Upper lobe of left lung (tissue), 6 donors: ENCODE measurements around the gene ATP11A. TPM values are rescaled to one million over a fixed set of nuclear protein-coding genes. Genes with fewer than 3 reads are reported as not detected.

Experiments
- ATAC-seq, 2 donors: fragments of 200-7000 bp; cut with Tn5 transposase; one replicate each; pipeline ENCODE4 v1.9.1; 2022; ENCODE audit warnings: mild to moderate bottlenecking in 2 of 2, moderate library complexity in 2 of 2; ENCODE audit not compliant: low FRiP score in 2 of 2
- DNase-seq, 2 donors: peaks; one replicate each; pipeline ENCODE4 v3.0.0-alpha.2; 2019 to 2020
- H3K27ac ChIP-seq, 4 donors: fragments of 200-600 bp; sonication (generic); one replicate each; pipeline ENCODE4 v1.5.1; 2016 to 2019
- H3K27me3 ChIP-seq, 4 donors: fragments of 200-600 bp; sonication (generic); one replicate each; pipeline ENCODE4 v1.5.1; 2017 to 2019
- H3K36me3 ChIP-seq, 4 donors: fragments of 200-600 bp; sonication (generic); one replicate each; pipeline ENCODE4 v1.5.1; 2016 to 2019
- H3K4me1 ChIP-seq, 4 donors: fragments of 200-600 bp; sonication (generic); one replicate each; pipeline ENCODE4 v1.5.1; 2018 to 2019
- H3K4me3 ChIP-seq, 4 donors: fragments of 200-600 bp; sonication (generic); one replicate each; pipeline ENCODE4 v1.5.1; 2017 to 2019; ENCODE audit warnings: mild to moderate bottlenecking in 2 of 4, moderate library complexity in 1 of 4
- H3K9me3 ChIP-seq, 4 donors: fragments of 200-600 bp; sonication (generic); one replicate each; pipeline ENCODE4 v1.5.1; 2018 to 2019
- EP300 ChIP-seq, 4 donors: sonication (generic); formaldehyde crosslinking; IDR thresholded peaks; one replicate each; pipeline ENCODE4 v1.5.1; 2017; ENCODE audit warnings: antibody characterized with exemption in 4 of 4, control low read depth in 2 of 4
- POLR2A ChIP-seq, 4 donors: fragments of 450-650 bp; IDR thresholded peaks; one replicate each; pipeline ENCODE4 v1.5.1; 2016 to 2017; ENCODE audit warnings: antibody characterized with exemption in 4 of 4, mild to moderate bottlenecking in 2 of 4
- POLR2AphosphoS5 ChIP-seq, 2 donors: sonication (generic); formaldehyde crosslinking; IDR thresholded peaks; one replicate each; pipeline ENCODE4 v1.5.1; 2017; ENCODE audit warnings: antibody characterized with exemption in 2 of 2
- WGBS, 2 donors: methylation state at CpG; one replicate each; pipeline ENCODE4 v1.1.5; 2017 to 2018; 5-methylcytosine and 5-hydroxymethylcytosine counted together
- total RNA-seq, 6 donors: library from RNA; depleted of rRNA in 4 of 6; stranded (reverse); fragments of >200 nt in 4 of 6; gene quantifications; one replicate each; pipeline versions ENCODE4 v1.1.0 to v1.2.1, GENCODE V29; 2016 to 2021
- TF ChIP-seq, protein P1 (sequence below), 6 experiments: fragments of 450-650 bp in 4 of 6; fragments of 200-600 bp in 2 of 6; sonication (generic) in 2 of 6; IDR thresholded peaks; one replicate each; pipeline ENCODE4 v1.5.1; 2016 to 2019; ENCODE audit warnings: antibody characterized with exemption in 6 of 6
- donor health status: DM: no; HTN: no; CAD: no; lungs with moderate emphysema.
- donor health status: DM: no; HTN: yes; CAD: no; lungs with severe emphysema.

Gene ATP11A
- total RNA-seq, 6 donors from 2014 or later: 159 to 285 (median 260) TPM

DNA sequence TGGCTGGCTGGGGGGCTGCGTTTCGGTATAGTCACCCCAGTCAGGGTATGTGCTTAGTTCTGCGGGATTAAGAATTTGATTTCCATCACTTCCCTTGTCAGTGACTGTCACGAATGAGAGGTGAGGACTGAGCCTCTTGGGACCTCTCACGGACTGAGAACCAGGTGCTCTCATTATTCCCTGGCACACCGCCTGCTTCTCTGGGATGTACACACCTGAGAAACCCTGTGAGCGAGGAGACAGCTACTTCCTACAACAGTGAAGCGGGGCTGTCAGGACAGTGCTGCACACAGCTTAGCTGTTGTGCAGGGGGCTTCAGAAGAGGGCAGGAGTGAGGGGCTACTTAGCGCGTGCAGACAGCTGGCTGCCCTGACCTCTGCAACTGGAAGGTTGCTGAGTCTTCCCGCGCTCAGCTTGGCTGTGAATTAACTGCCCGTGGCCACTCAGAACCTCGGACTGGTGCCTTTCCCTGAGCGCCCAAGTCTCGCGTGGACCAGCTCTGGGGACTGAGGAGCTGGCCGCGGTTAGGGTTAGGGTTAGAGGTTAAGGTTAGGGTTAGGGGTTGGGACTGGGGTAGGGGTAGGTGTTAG, 213.9 kb downstream of the ATP11A start:
- no peaks in the 10 kb centered on the region for H3K27me3 ChIP-seq
- H3K36me3 ChIP-seq: no peaks in the 10 kb centered on the region
- TF ChIP-seq POLR2AphosphoS5 (IDR thresholded peaks at IDR 0.05): no peak
- no peak for TF ChIP-seq EP300 (IDR thresholded peaks at IDR 0.05)
- TF ChIP-seq, protein P1, sequence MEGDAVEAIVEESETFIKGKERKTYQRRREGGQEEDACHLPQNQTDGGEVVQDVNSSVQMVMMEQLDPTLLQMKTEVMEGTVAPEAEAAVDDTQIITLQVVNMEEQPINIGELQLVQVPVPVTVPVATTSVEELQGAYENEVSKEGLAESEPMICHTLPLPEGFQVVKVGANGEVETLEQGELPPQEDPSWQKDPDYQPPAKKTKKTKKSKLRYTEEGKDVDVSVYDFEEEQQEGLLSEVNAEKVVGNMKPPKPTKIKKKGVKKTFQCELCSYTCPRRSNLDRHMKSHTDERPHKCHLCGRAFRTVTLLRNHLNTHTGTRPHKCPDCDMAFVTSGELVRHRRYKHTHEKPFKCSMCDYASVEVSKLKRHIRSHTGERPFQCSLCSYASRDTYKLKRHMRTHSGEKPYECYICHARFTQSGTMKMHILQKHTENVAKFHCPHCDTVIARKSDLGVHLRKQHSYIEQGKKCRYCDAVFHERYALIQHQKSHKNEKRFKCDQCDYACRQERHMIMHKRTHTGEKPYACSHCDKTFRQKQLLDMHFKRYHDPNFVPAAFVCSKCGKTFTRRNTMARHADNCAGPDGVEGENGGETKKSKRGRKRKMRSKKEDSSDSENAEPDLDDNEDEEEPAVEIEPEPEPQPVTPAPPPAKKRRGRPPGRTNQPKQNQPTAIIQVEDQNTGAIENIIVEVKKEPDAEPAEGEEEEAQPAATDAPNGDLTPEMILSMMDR (IDR thresholded peaks at IDR 0.05): no peak
- no peak for TF ChIP-seq POLR2A (IDR thresholded peaks at IDR 0.05)
- H3K27ac ChIP-seq: no peak overlapping the region
- 91 to 92% methylated on average over 16 to 19 of the region's 19 CpGs for WGBS, 2 donors
- H3K4me1 ChIP-seq: peaks cover 0 to 7% (median 0%) of the 10 kb centered on the region in 4 donors
- H3K4me3 ChIP-seq: no peak overlapping the region
- peaks cover 0 to 10% (median 0%) of the 10 kb centered on the region in 4 donors for H3K9me3 ChIP-seq
- DNase-seq: peak in 1 of 2 donors; percentile 27
- no peak for ATAC-seq

DNA sequence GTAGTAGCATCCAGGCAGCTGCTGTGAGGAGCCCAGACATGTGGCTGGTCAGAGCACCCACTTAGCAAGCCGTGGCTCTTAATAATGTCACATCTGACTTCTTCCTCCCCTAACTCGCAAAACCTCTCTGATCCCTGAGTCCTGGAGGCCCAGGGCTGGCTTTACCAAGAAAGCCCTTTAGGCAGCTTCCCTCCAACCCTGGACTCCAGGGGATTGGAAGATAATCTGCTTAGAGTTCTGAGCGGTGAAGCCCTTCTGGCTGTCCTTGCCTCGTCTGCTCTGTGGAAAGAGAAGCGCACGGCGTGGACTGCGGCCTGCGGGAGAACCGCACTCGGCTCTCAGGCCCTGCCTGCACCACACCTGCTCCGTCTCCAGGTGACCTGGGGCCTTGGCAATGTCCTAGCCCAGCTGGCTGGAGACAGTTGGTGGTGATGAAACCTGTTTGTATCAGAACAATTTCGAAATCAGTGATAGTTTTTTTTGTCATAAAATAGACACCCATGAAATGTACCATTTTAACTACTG, 214.7 kb downstream of the ATP11A start:
- Histone ChIP-seq H3K27me3 (no peaks in the 10 kb centered on the region), H3K27ac (no peak overlapping the region), H3K4me3 (no peak overlapping the region), H3K4me1 (peaks cover 0 to 7% (median 0%) of the 10 kb centered on the region in 4 donors), H3K36me3 (no peaks in the 10 kb centered on the region), H3K9me3 (peaks cover 0 to 10% (median 0%) of the 10 kb centered on the region in 4 donors)
- no peak for ATAC-seq
- 94 to 96% methylated on average over 13 of the region's 13 CpGs for WGBS, 2 donors
- TF ChIP-seq POLR2A (IDR thresholded peaks at IDR 0.05) (no peak), POLR2AphosphoS5 (IDR thresholded peaks at IDR 0.05) (no peak), EP300 (IDR thresholded peaks at IDR 0.05) (no peak)
- TF ChIP-seq, protein P1 (IDR thresholded peaks at IDR 0.05): no peak
- peak in 1 of 2 donors; percentile 49 for DNase-seq

DNA sequence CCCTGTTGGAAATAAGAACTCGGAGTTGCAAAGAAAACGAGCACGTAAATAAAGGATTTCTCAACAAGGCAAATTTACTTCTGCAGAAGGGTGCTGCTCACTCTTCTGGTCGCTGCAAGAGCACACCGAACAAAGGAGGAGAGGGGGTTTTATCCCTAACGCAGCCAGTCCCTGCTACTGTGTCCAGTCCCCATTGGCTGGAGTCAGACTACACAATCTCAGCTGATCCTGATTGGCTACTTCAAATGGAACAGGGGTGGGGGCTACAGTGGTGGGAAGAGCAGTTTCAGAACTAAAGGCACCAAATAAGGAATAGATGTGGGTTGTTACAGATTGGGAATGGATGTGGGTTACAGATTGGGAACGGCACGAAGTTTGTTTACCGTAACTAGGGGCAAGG, 215.2 kb downstream of the ATP11A start:
- Histone ChIP-seq H3K27me3 (no peaks in the 10 kb centered on the region), H3K27ac (no peak overlapping the region), H3K9me3 (peaks cover 0 to 10% (median 0%) of the 10 kb centered on the region in 4 donors), H3K4me1 (peaks cover 0 to 7% (median 0%) of the 10 kb centered on the region in 4 donors), H3K4me3 (no peak overlapping the region), H3K36me3 (no peaks in the 10 kb centered on the region)
- 95% methylated on average over 9 of the region's 9 CpGs for WGBS, 2 donors
- TF ChIP-seq EP300 (IDR thresholded peaks at IDR 0.05) (no peak), POLR2A (IDR thresholded peaks at IDR 0.05) (no peak), POLR2AphosphoS5 (IDR thresholded peaks at IDR 0.05) (no peak)
- TF ChIP-seq, protein P1 (IDR thresholded peaks at IDR 0.05): no peak
- ATAC-seq (no peak), DNase-seq (no peak)

DNA sequence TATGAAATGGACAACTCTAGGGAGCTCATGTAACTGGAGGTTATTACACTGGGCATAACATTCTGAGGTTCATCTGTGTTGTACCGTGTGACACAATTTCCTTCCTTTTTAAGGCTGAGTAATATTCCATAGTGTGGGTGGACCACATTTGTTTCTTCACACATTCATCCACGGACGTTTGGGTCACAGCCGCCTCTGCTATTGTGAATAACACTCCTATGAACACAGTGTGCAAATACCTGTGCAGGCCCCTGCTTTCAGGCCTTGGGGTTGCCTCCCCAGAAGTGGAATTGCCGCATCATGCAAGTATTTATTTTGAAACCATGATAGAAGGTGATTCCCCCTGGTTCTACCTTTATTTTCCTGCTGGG, 215.8 kb downstream of the ATP11A start:
- ATAC-seq: no peak
- WGBS, 2 donors: 84 to 89% methylated on average over 5 of the region's 5 CpGs

More for the DNA sequence above, 215.8 kb downstream of the ATP11A start:
- H3K36me3 ChIP-seq: no peaks in the 10 kb centered on the region
- H3K27ac ChIP-seq: no peak overlapping the region
- DNase-seq: no peak
- peaks cover 0 to 7% (median 0%) of the 10 kb centered on the region in 4 donors for H3K4me1 ChIP-seq
- peaks cover 0 to 10% (median 0%) of the 10 kb centered on the region in 4 donors for H3K9me3 ChIP-seq
- H3K4me3 ChIP-seq: no peak overlapping the region
- no peak for TF ChIP-seq POLR2A (IDR thresholded peaks at IDR 0.05)
- no peak for TF ChIP-seq POLR2AphosphoS5 (IDR thresholded peaks at IDR 0.05)
- TF ChIP-seq, protein P1 (IDR thresholded peaks at IDR 0.05): no peak
- TF ChIP-seq EP300 (IDR thresholded peaks at IDR 0.05): no peak
- H3K27me3 ChIP-seq: no peaks in the 10 kb centered on the region
